PC-9 (cell line): ENCODE results near the gene SCARB1. TPM values are rescaled to one million over a fixed set of nuclear protein-coding genes. Genes with fewer than 3 reads are reported as not detected.
A peak's percentile ranks its signal among the peaks of the same experiment; 100 is the strongest.

Experiments
- BruUV-seq: library from RNA; stranded (reverse); fragments of 400-500 nt; replicated peaks from 2 replicates; lab custom pipeline; 2021; lab: Mats Ljungman, UMichigan
- CTCF ChIA-PET: fragments of 300-600 bp; sonication (Branson Sonifier 250); formaldehyde crosslinking; loops from one replicate; lab custom pipeline; 2022; ENCODE audit warnings: antibody characterized with exemption; lab: Charles Lee
- POLR2A ChIA-PET: fragments of 300-600 bp; sonication (Branson Sonifier 250); formaldehyde crosslinking; loops from one replicate; lab custom pipeline; 2022; ENCODE audit warnings: antibody characterized with exemption; ENCODE audit not compliant: unreplicated experiment; lab: Charles Lee
- DNase-seq, 2 experiments: peaks; one replicate each; pipeline versions ENCODE4 v3.0.0 to v3.0.0-alpha.2; 2015 to 2022; ENCODE audit warnings: mixed read lengths in 1 of 2
- H2AFZ ChIP-seq: fragments of 200-600 bp; sonication (generic); 2 replicates; pipeline ENCODE4 v1.8.1; 2017; ENCODE audit warnings: antibody characterized with exemption
- H3F3A ChIP-seq: fragments of 200-600 bp; sonication (generic); 2 replicates; pipeline ENCODE4 v1.8.1; 2017; ENCODE audit warnings: antibody characterized with exemption, mild to moderate bottlenecking, low read depth; ENCODE audit not compliant: insufficient read depth
- H3K27ac ChIP-seq: fragments of 200-600 bp; sonication (generic); 2 replicates; pipeline ENCODE4 v1.6.1; 2016; ENCODE audit warnings: mixed run types
- H3K27me3 ChIP-seq: fragments of 200-600 bp; sonication (generic); 2 replicates; pipeline ENCODE4 v1.6.1; 2016; ENCODE audit warnings: low read depth, mixed run types; ENCODE audit not compliant: insufficient read depth
- H3K36me3 ChIP-seq: fragments of 200-600 bp; sonication (generic); 2 replicates; pipeline ENCODE4 v1.6.1; 2016; ENCODE audit warnings: low read depth, mixed run types
- H3K4me1 ChIP-seq: fragments of 200-600 bp; sonication (generic); replicated peaks from 2 replicates; pipeline ENCODE4 v1.6.1; 2016; ENCODE audit warnings: mixed run types; ENCODE audit not compliant: insufficient read depth
- H3K4me2 ChIP-seq: fragments of 200-600 bp; sonication (generic); 2 replicates; pipeline ENCODE4 v1.6.1; 2017; ENCODE audit warnings: mixed run types
- H3K4me3 ChIP-seq: fragments of 200-600 bp; sonication (generic); 2 replicates; pipeline ENCODE4 v1.6.1; 2016; ENCODE audit warnings: mixed run types
- H3K79me2 ChIP-seq: fragments of 200-600 bp; sonication (generic); 2 replicates; pipeline ENCODE4 v1.6.1; 2017; ENCODE audit warnings: low read depth, mixed run types
- H3K9me2 ChIP-seq: fragments of 200-600 bp; sonication (generic); 2 replicates; pipeline ENCODE4 v1.8.1; 2017; ENCODE audit warnings: mild to moderate bottlenecking; ENCODE audit not compliant: insufficient read depth
- H3K9me3 ChIP-seq: fragments of 200-600 bp; sonication (generic); 2 replicates; pipeline ENCODE4 v1.8.1; 2016; ENCODE audit warnings: low read depth; ENCODE audit not compliant: insufficient read depth
- H4K20me1 ChIP-seq: fragments of 200-600 bp; sonication (generic); 2 replicates; pipeline ENCODE4 v1.8.1; 2017; ENCODE audit not compliant: insufficient read depth
- EZH2 ChIP-seq: fragments of 200-600 bp; sonication (generic); IDR thresholded peaks from 2 replicates; pipeline ENCODE4 v1.8.0; 2017; ENCODE audit warnings: antibody characterized with exemption, low read depth
- intact Hi-C: fragments of 100-400 bp; cut with micrococcal nuclease; formaldehyde crosslinking; loops from one replicate; pipeline ENCODE4 v1.10.0; 2022; ENCODE audit not compliant: unreplicated experiment
- total RNA-seq: library from RNA; stranded (reverse); gene quantifications from 2 replicates; pipeline ENCODE4 v1.2.3, GENCODE V29; 2021
- TF ChIP-seq, protein P1 (sequence below): fragments of 200-600 bp; sonication (generic); conservative IDR thresholded peaks from 2 replicates; pipeline ENCODE4 v1.6.1; 2017; ENCODE audit warnings: mixed run types, antibody characterized with exemption, mild to moderate bottlenecking, moderate library complexity

SCARB1 gene
- total RNA-seq, 1 experiment from 2014 or later: 49.6 TPM

DNA sequence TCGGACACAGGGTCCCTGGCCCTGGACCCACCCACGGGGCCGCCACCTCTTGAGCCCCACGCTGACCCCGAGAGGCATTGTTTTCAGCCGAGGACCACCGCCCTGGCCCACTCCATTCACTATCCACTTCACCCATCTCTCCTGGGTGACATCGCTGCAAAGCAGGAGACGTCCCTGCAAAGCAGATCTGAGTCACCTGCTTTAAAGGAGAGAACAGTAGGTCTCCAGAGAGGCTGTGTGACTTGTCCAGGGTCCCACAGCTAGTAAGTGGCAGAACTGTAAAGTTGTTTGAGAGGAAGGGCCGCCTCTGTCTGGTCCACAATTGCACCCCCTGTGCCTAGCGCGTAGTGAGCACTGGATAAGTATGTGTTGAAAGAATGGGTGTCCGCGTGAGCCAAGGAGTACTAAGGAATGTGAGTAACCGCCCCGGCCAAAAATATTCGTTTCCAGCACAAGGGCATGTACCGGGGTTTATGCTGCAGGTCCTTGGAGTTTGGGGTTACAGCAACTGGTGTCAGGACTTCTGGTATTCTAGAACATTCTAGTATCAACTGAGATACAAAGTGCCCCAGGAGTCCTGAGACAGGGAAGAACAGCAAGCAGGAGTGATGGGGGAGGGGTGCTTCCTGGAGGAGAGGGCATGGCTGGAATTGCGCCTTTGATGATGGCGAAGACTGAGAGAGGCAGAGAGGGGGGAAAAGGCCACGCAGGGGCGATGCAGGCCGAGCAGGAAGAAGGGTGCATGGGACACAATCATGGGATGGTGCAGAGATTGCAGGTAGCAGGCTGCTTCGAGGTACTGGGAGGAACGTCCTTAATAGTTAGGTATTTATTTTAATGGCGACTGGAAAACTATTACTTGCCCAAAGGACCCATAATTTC, 91.1 kb downstream of the SCARB1 start:
- H3K27me3 ChIP-seq: no peaks in the 10 kb centered on the region
- H3K4me2 ChIP-seq: peak overlapping the region; percentile 67
- no peaks in the 10 kb centered on the region for H3K9me2 ChIP-seq
- POLR2A ChIA-PET: interaction anchor here (0.5 kb wide), 1 partner anchor 740 kb away, joined by 10 read pairs; no protein-coding TSS in a partner anchor
- TF ChIP-seq, protein P1, sequence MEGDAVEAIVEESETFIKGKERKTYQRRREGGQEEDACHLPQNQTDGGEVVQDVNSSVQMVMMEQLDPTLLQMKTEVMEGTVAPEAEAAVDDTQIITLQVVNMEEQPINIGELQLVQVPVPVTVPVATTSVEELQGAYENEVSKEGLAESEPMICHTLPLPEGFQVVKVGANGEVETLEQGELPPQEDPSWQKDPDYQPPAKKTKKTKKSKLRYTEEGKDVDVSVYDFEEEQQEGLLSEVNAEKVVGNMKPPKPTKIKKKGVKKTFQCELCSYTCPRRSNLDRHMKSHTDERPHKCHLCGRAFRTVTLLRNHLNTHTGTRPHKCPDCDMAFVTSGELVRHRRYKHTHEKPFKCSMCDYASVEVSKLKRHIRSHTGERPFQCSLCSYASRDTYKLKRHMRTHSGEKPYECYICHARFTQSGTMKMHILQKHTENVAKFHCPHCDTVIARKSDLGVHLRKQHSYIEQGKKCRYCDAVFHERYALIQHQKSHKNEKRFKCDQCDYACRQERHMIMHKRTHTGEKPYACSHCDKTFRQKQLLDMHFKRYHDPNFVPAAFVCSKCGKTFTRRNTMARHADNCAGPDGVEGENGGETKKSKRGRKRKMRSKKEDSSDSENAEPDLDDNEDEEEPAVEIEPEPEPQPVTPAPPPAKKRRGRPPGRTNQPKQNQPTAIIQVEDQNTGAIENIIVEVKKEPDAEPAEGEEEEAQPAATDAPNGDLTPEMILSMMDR: no peak
- TF ChIP-seq EZH2: no peak
- no peaks in the 10 kb centered on the region for H3K36me3 ChIP-seq
- no peak overlapping the region; the same call in 1 of the 2 replicates for H3K4me3 ChIP-seq
- intact Hi-C loops: loop anchor here (2.0 to 10.0 kb wide), 2 partner anchors 126 to 968 kb away; no protein-coding TSS in a partner anchor
- no peaks in the 10 kb centered on the region for H3K9me3 ChIP-seq
- BruUV-seq: no TSS peak
- no peak overlapping the region for H2AFZ ChIP-seq
- H3K79me2 ChIP-seq: no peaks in the 10 kb centered on the region
- H3K27ac ChIP-seq: no peak overlapping the region
- no peaks in the 10 kb centered on the region for H4K20me1 ChIP-seq
- peaks cover 6% of the 10 kb centered on the region; the same call in 1 of the 2 replicates for H3F3A ChIP-seq
- no peak for DNase-seq
- CTCF ChIA-PET: interaction anchor here (1.0 kb wide), 1 partner anchor 134 kb away, joined by 3 read pairs; no protein-coding TSS in a partner anchor
- H3K4me1 ChIP-seq: peaks cover 25% of the 10 kb centered on the region

DNA sequence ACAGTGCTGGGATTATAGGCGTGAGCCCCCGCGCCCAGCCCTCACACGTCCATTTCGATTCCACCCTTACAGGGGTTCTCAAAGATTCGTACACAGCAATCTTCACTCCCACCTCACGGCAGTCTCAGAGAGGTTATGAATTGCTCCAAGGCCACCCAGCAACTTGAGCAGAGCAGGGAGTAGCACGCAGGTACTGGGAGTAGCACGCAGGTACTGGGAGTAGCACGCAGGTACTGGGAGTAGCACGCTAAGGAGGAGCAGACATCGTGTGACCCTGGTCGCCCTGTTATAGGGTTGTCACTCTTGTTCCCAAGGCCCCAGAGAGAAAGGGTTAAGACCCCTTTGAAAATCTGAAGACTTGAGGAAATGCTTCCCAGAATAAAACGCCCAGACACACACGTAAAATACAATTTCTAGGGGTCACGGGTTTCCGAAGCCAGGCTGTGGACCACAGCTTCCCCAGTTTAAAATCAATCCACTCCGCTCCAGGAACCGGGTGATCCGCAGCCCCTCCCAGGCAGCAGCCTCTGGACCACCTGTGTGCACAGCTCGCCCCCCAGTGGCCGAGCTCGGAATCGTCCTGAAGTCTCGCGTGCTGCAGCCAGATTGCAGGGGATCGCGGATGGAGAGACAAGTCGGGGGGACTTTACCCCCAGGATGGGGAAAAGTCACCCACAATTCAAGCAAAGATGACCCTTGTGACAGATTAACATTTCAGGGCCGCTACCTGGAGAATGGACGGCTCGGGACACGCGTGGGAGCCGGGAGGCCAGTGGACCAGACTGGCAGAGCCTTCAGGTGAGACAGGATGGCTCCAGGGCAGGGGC, 92.0 kb downstream of the SCARB1 start:
- no peaks in the 10 kb centered on the region for H3K9me2 ChIP-seq
- no peaks in the 10 kb centered on the region for H3K27me3 ChIP-seq
- ChIA-PET POLR2A (no interaction called here), CTCF (interaction anchor here (1.0 kb wide), 1 partner anchor 135 kb away, joined by 3 read pairs; no protein-coding TSS in a partner anchor)
- no peaks in the 10 kb centered on the region for H3K79me2 ChIP-seq
- peak overlapping the region; percentile 67 for H3K4me2 ChIP-seq
- peak; percentile 47 to 78 for DNase-seq
- H3K4me1 ChIP-seq: peaks cover 25% of the 10 kb centered on the region
- H3K36me3 ChIP-seq: no peaks in the 10 kb centered on the region
- intact Hi-C loops: loop anchor here (1.0 to 10.0 kb wide), 3 partner anchors 127 to 967 kb away; no protein-coding TSS in a partner anchor
- TF ChIP-seq, protein P1: peak; percentile 98
- no peak for TF ChIP-seq EZH2
- H2AFZ ChIP-seq: 0 out of 2 replicates have a peak overlapping the region, but pooled peaks have one; percentile 29
- H3K4me3 ChIP-seq: no peak overlapping the region; the same call in 1 of the 2 replicates
- H3K9me3 ChIP-seq: no peaks in the 10 kb centered on the region
- no peak overlapping the region for H3K27ac ChIP-seq
- BruUV-seq: no TSS peak
- peaks cover 6% of the 10 kb centered on the region; the same call in 1 of the 2 replicates for H3F3A ChIP-seq
- no peaks in the 10 kb centered on the region for H4K20me1 ChIP-seq

DNA sequence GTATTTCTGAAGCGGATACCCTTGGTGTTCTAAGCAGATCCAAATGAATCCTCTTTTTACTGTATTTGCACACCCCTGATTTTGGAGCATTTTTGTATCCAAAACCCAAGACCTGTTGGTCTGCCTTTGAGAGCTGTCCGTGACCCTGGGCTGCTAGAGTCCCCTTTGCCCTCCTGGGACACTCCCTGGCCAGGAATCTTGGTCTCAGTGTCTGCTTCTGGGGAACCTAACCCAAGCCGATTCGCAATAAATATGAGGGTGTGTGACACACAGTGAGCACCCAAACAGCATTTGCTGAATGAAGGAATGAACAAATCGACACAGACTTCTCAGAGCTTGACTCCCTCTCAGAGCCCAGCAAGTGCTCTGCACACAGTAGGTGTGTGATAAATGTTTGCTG, 92.9 kb downstream of the SCARB1 start:
- Histone ChIP-seq H3K27ac (no peak overlapping the region), H3K9me3 (no peaks in the 10 kb centered on the region), H4K20me1 (no peaks in the 10 kb centered on the region), H3K4me1 (peaks cover 25% of the 10 kb centered on the region), H3K79me2 (no peaks in the 10 kb centered on the region), H2AFZ (no peak overlapping the region), H3F3A (peaks cover 6% of the 10 kb centered on the region; the same call in 1 of the 2 replicates), H3K4me3 (no peak overlapping the region), H3K36me3 (no peaks in the 10 kb centered on the region), H3K9me2 (no peaks in the 10 kb centered on the region), H3K27me3 (no peaks in the 10 kb centered on the region), H3K4me2 (peak overlapping the region; percentile 67)
- no TSS peak for BruUV-seq
- ChIA-PET POLR2A (no interaction called here), CTCF (no interaction called here)
- intact Hi-C loops: loop anchor here (1.0 to 10.0 kb wide), 2 partner anchors 734 to 966 kb away; no protein-coding TSS in a partner anchor
- TF ChIP-seq, protein P1: no peak
- TF ChIP-seq EZH2: no peak
- DNase-seq: peak in 1 of 2 experiments; percentile 55
